T-helper 9 cell (primary cell): ENCODE data around the gene SRGAP3.
"Not testable (repeated sequence)": the region's sequence is repeated elsewhere in the genome, so short reads cannot be mapped to it uniquely, and the experiment has no call there.

Source experiments
- DNase-seq: peaks from one replicate; pipeline ENCODE4 v3.0.0-alpha.2; 2020
- total RNA-seq, 2 donors: gene quantifications; one replicate each; lab custom pipeline; 2026; lab: John Stamatoyannopoulos, UW

SRGAP3 gene
- 0.63 to 0.72 reads per million in 2 donors for total RNA-seq

DNA sequence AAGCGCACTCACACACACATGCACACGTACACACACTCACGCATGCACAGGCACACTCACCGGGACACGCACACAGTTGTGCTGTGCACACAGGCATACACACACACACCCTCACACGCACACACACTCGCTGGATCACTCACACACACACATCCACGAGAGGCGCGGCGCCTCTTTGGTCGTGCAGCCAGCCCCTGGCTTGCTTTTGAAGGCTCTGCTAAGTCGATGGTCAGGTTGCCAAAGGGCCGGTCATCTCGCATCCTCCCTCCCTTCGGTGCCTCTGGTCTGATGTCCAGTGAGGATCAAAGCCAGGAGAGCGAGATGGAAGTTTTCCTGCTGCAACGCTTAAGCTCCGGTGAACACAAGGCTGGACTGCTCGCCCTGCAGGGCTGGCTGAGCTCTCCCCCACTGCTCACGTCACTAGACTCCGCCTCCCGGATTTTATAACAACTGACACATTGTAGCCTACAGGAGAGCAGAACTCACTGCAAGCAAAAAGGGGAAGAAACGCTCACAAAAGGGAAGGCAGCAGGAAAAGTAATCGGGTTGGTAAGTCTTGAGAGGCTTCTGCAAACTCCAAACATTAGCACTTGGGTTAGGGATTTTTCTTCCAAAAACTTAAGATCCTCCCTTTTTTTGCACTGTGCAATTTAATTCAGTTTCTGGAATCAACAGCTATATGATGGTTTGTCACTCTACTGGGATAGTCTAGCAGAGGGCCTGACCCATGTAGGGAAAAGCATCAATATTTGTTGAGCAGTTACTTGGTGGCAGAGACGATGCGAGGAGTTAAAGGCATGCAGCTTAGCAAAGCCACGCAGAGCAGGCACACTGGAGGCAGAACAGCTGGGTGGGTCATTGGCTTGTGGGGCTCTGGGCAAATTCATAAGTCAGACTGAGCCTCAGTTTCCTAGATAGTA, at the start of gene SRGAP3:
Gene SRGAP3, minus strand, starts transcription at position 374 of the 920 bp plus-strand sequence. CDS start 695 bp downstream, outside the sequence.
- DNase-seq: peak; percentile 56

DNA sequence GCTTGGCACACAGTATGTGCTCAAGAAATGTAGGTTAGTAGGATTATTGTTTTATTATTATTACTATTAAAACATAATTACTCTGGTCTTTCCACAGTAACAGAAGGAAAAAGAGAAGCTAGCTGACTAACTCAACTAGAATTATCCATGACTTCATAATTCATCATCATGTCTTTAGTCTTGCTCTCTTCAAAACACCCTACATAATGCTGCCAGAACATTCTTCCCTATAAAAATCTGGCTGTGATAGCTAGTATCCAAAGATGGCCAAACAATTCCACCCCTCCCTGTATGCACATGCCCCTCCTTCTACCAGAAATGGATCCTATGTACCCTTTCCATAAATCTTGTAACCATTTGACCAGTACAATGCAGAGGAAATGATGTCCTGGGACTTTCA, 48.8 kb upstream of the SRGAP3 start:
- DNase-seq: no peak

DNA sequence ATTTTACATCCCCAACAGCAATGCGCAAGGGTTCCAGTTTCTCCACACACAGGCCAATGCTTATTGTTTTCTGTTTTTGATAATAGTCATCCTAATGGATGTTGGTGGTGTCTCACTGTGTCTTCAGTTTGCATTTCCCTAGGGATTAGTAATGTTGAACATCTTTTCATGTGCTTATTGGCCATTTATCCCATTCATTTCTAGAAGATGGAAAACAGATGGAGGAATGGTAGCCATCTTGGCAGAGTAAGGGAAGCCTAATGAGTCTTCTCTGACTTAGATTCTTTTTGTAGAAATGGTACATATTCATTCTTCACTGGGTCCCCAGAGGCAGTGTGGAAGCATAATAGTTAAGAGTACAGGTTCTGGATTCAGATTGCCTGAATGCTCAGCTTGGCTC, 46.8 kb upstream of the SRGAP3 start:
- DNase-seq: no peak

DNA sequence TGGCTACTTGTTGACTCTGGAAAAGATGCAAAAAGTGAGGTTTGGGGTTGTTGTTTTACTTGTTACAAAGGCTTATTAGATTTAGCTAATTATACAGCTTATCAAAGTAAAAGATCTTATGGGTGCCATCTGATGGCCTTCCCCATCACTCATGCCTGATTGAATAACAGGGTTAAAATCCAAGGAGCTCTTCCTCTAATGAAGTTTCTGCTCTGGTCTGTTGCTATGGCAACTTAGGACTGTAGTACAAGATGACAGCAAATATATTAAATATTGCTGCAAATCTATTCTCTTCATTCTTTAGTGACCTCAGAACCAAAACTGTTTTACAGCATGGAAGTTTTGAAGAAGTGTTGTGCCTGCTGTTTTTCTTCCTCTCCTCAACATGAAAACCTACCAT, 45.6 kb upstream of the SRGAP3 start:
- no peak for DNase-seq

DNA sequence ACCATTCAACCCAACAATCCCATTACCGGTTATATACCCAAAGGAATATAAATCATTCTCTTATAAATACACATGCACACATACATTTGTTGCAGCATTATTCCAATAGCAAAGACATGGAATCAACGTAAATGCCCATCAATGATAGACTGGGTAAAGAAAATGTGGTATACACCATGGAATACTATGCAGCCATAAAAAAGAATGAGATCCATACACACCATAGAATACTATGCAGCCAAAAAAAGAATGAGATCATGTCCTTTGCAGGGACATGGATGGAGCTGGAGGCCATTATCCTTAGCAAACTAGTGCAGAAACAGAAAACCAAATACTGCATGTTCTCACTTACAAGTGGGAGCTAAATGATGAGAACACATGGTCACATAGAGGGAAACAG, 44.5 kb upstream of the SRGAP3 start:
- not testable (repeated sequence) for DNase-seq

DNA sequence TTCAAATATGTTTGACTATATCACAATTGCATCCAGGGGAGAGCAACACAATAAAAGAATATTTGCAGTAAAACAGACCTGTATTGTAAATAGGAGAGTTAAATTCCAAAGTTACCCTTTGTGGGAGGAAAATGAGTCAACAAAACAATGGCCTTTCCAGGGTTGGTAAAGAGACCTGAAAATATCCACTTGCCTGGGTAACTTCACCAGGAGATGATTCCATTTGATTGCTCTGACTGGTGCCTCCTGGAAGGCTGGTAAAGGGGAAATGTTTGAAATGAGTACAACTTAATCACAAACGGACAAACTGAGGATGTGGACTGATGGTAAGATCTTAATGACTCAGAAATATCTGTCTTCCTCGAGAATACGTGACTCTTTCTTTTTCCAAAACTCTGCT, 43.6 kb upstream of the SRGAP3 start:
- no peak for DNase-seq

DNA sequence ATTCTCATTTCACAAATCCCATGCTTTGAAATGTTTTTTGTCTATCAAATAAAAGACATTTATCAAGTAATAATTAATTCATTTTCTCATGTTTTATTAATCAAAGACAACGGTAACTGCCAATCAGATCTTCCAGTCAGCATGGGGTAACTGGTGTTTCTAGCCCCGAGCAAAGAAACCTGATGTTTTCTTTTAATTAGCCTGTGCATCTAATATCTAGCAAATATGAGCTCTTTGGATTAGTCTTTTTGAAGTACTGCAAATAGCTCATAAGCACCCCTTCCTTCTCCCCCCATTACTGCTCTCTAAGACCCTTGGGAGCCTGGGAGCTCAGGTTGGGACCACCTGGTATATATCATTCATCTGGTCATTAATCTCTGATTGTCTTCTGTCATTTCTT, 43.1 kb upstream of the SRGAP3 start:
- no peak for DNase-seq

DNA sequence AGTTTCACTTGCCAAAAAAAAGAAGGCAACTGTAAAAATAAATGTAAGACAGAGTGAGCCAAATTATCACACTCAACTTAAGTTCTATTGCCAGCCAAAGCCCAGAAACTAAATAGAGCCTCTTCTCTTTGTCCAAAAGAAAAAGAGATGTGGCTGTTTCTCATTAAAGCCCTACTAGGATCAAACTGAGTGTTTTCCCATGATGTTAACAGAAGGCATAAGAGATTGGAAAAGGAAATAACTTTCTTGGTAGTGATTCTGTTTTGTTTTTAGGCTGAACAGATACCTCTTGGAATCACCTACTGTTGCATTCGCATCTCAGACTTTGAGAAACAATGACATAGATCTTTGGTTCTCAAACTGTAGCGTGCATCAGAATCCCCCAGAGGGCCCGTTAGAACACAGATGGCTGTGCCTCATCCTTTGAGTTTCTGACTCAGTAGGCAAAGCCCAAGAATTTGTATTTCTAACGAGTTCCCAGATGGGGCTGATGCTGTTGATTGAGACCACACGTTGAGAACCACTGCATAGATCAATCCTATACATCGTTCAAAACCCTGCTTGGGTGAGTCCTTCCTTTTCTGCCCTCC, 42.5 kb upstream of the SRGAP3 start:
- no peak for DNase-seq

DNA sequence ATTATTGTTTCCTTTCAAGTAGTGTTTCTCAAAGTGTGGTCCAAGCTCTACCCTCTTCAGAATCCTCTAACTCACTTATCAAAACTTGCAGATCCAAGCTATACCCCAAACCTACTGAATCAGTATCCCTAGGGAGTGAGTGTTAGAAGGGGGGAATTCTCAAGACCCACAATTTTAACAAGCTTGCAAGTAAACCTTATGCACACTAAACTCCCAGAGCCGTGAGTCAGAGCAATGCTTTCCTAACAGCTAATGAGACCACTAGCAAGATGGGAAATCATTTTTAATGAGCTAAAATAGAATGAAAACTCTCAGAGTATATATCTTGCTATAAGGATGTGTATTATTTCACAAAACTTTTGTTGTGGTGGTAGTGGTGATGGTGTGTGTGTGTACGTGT, 41.1 kb upstream of the SRGAP3 start:
- no peak for DNase-seq

DNA sequence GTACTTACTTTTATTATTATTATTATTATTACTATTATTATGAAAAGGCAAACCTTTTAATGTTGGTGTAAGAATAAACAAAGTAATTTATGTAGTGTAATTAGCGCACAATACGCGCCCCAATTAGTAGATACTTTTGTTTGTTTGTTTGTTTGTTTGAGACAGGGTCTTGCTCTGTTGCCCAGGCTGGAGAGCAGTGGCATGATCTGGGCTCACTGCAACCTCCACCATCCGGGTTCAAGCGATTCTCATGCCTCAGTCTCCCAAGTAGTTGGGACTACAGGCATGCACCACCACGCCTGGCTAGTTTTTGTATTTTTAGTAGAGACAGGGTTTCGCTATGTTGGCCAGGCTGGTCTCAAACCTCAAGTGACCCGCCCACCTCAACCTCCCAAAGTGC, 32.1 kb upstream of the SRGAP3 start:
- not testable (repeated sequence) for DNase-seq

DNA sequence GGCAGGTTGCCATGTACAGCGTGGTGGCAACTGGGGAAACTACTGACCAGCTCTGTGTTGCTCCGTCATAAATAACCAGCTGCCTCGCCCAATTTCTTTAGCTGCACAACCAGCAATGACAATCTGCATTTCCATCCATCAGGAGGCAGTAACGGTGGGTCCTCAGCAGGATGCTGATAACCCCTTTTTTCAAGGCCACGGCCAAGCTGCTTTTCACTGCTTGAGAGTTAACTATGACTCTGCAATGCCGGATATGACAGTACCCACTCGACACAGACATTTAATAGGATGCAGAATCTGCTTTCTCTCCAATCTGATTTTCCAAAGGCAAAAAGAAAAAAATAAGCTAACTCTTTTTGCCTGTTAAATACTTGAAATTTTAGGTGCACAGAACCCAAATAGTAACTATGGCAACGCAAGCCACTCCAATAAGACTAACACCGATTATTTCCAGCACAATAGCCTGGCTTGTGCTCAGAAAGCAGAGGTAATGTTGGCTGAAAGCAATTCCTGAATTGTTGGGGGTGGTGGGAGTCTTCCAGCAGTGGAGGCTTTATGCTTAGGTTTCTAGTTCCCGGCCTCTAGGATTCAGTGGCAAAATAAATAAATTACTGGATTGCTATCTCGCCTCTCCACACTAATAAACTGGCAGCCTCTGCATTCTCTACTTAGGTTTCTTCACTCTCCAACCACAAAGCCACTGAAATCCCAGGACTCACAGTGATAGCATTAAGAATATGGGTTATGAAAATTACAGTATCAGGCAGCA, 31.2 kb upstream of the SRGAP3 start:
- no peak for DNase-seq

DNA sequence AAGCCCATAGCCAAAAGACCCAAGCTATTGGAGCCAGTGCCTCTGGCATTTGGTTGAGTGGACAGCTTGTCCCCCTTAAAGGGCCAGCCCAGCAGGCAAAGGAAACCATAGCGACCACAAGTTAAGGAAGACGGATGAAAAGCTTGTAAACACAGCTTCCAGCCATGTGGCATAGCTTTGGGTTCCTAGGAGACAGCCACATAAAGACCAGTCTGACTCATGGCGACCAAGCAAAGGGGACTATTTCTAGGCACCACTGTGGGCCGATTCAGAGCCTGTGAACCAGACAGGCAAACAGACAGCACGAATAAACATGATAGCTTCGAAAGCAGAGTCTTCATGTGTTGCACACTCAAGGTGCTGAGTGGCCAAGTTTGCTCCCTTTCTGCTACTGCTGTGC, 30.5 kb upstream of the SRGAP3 start:
- no peak for DNase-seq

DNA sequence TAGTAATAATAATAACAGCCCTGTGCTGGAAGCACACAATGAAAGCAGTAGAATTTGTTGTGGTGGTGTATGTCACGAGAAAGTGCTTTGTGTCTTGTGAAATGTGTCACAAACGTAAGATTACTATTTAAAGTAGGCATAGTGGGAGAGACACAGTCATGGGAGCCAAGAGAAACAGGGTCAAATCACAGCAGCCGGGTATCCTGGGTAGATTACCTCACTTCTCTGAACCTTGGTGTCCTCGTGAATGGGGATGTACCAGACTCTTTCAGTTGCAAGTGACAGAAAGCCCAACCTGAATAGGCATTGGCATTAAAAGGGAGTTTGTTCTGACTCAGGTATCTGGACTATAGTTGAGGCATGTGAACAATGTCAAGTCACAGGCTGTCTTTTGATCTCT, 29.1 kb upstream of the SRGAP3 start:
- no peak for DNase-seq

DNA sequence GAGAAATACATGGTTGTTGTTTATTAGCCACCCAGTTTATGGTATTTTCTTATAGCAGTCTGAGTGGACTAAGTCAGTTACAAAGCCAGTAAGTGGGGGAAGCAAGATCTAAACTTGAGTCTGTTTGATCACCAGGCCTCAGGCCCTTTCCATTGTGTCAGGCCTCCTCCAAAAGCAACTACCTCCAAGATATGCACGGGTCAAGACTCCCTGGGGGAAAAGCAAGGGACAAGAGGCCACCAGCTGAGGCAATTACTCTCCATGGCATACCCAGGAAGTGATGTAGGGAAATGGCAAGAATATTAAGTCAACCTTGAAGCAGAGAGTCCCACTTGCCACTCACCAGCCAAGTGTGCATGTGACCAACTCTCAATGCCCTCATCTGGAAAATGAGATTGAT, 28.6 kb upstream of the SRGAP3 start:
- no peak for DNase-seq

DNA sequence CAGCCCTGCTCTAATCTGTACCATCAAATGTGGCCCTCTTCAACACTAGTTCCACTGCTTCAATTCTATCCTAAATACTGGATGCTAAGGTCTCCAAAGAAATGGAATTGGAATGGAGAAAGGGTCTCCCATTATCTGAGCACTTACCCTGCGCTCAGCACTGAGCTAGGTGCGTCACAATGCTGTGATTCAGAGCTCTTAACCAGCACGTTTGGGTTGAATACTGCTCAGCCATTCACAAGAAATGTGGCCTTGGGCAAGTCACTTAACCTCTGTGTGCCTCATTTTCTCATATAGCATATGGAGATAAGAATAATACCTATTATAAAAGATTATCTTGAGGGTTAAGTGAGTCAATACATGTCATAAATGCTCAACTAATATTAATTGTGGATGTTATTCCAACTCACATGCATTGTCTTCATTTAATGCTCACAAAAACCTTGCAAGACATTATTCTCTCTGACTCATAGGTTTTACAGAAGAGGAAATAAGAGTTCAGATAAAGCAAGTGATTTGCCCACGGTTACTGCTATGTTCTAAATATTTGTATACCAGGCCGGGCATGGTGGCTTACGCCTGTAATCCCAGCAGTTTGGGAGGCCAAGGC, 27.4 kb upstream of the SRGAP3 start:
- no peak for DNase-seq

DNA sequence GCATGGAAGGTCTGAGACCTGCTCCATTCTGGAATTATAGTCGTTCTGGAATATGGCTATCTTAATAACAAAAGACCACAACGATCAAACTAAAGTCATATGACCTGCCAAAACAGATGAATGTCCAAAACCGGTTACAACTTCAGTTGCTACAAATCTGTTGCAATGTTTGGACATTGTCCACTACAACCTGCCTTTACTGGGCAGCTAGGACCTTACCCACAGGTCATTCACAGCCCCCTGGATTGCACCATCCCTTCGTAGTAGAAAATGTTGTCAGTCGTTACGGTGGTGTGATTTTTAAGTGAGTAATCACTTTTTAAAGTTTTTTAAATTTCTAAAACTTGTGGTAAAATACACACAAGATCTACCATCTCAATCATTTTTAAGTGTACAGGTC, 22.5 kb upstream of the SRGAP3 start:
- no peak for DNase-seq

DNA sequence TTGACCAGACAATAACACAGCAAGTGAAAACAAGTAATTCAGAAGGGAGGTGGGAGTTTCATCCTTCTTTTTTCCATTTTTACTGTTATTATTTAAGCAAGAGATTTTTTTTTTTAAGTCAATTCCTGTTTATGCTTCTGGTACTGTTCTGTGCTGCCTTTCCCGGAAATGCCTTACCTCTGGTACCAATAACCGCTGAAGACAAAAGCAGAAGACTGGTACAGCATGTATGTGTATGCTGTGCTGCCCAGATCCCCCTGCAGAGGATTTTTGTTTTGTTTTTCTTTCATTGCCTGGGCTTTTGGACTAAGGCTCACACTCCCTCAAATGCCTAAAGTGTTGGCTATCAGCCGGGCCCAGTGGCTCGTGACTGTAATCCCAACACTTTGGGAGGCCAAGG, 21.3 kb upstream of the SRGAP3 start:
- DNase-seq: no peak

DNA sequence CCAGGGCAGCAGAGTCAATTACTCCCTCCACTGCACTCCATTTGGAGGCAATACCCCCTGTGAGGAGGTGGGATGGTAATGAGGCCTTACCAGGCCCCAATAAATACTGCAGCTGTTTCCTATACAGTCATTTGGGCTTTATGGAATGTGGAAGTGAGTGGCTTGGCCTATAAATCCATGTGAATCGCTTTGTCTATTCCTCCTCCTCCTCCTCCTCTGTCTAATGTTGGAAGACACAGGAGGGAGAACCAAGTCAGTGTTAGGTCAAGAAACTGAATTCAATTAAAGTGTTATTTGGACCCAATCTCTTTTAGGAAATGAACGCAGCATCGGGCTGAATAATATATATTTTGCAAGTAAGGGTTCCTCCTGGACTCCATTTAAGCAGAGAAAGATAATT, 17.3 kb upstream of the SRGAP3 start:
- no peak for DNase-seq

DNA sequence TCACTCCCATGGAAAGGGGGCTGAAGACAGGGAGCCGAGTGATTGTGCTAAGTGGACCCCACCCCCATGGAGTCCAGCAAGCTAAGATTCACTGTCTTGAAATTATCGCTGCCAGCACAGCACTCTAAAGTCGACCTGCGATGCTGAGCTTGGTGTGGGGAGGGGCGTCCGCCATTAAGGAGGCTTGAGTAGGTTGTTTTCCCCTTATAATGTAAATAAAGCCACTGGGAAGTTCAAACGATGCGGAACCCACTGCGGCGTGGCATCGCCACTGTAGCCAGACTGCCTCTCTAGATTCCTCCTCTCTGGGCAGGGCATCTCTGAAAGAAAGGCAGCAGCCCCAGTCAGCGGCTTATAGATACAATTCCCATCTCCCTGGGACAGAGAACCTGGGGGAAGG, 10.9 kb upstream of the SRGAP3 start:
- DNase-seq: no peak

DNA sequence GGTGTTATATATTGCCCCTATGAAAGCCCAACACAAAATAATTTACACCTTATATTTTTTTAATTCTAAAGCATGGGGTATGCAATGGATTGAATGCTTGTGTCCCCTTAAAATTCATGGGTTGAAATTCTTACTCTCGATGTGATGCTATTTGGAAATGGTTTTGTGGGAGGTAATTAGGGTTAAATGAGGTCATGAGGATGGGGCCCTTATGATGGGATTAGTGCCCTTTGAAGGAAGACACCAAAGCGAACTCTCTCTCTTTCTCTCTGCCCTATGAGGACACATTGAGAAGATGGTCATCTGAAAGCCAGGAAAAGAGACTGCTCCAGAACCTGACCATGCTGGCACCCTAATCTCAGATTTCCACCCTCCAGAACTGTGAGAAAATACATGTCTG, 7.6 kb upstream of the SRGAP3 start:
- no peak for DNase-seq

DNA sequence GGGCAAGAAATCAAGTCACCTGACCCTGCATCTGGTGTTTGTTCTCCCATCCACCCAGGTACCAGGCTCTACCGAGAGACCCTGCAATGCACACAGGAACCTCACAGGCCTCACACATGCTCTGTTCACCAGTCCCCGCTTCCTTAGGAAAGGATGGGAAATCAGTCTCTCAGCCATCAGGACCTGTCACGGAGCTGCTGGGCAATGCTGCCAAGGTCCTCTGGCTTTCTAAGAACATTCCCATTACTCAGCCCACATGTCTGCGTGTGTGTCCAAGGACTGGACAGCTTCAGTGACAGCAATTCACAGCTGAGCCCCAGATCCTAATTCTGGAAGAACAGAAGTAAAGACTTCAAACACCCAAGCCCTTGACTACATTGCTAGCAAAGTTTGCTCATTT, 6.5 kb upstream of the SRGAP3 start:
- DNase-seq: no peak

DNA sequence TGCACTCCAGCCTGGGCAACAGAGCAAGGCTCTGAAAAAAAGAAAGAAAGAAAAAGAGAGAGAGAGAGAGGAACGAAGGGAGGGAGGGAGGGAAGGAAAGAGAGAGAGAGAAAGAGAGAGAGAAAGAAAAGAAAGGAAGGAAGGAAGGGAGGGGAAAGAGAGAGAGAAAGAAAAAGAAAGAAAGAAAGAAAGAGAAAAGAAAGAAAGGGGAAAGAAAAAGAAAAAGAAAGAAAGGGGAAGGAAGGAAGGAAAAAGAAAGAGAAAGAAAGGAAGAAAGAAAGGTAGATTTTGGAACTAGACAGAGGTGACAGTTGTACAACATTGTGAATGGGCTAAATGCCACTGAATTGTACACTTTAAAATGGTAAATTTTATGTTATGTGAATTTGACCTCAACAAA, 5.3 kb upstream of the SRGAP3 start:
- no peak for DNase-seq

DNA sequence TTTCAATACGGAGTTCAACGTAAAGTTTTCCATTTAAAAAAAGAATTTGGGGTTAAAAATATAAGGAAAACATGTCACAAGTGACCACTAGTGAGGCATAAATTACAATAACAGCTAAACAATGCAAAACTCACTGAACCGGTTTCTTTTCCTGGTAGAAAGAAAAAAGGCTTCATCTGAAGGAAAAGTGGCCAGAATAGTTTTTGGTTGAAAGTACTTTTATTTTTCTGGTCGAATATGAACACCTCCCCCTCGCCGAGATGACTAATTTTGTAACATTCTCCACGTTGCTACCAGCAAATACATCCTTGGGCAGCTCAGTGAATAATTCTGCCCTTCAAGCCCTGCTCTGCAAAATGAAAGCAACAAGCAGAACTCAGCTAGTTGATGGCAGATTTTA, 3.9 kb upstream of the SRGAP3 start:
- no peak for DNase-seq
